Endothelial cell (in vitro differentiated cells): ENCODE data around the gene FXYD2. TPM values are rescaled to one million over a fixed set of nuclear protein-coding genes. Genes with fewer than 3 reads are reported as not detected.

Experiments used
- DNase-seq: peaks from one replicate; pipeline ENCODE4 v3.0.0; 2021; ENCODE audit warnings: low spot score
- H3K27ac Mint-ChIP-seq: one replicate; pipeline ENCODE4 v1.8.0; 2021; ENCODE audit warnings: mixed read lengths, inconsistent platforms; ENCODE audit not compliant: unreplicated experiment
- H3K27me3 Mint-ChIP-seq: one replicate; pipeline ENCODE4 v1.8.0; 2021; ENCODE audit warnings: mild to moderate bottlenecking, moderate library complexity, mixed read lengths, inconsistent platforms; ENCODE audit not compliant: unreplicated experiment
- H3K36me3 Mint-ChIP-seq: one replicate; pipeline ENCODE4 v1.8.0; 2021; ENCODE audit warnings: mild to moderate bottlenecking, low read depth, mixed read lengths, inconsistent platforms; ENCODE audit not compliant: unreplicated experiment
- H3K4me1 Mint-ChIP-seq: one replicate; pipeline ENCODE4 v1.8.0; 2021; ENCODE audit warnings: mild to moderate bottlenecking, mixed read lengths, inconsistent platforms; ENCODE audit not compliant: unreplicated experiment
- H3K4me3 Mint-ChIP-seq: one replicate; pipeline ENCODE4 v1.8.0; 2021; ENCODE audit warnings: mild to moderate bottlenecking, mixed read lengths, inconsistent platforms; ENCODE audit not compliant: unreplicated experiment
- H3K9me3 Mint-ChIP-seq: one replicate; pipeline ENCODE4 v1.8.0; 2021; ENCODE audit warnings: mixed read lengths, inconsistent platforms; ENCODE audit not compliant: unreplicated experiment
- CTCF ChIP-seq: fragments of 200-600 bp; sonication (generic); IDR thresholded peaks from one replicate; pipeline ENCODE4 v1.5.0; 2021; ENCODE audit warnings: antibody characterized with exemption; ENCODE audit not compliant: unreplicated experiment
- total RNA-seq: library from RNA; stranded (reverse); fragmentation: NEBNext Ultra II Directional; extraction: Animal tissue kit (Norgen Biotek cat#: 25700); gene quantifications from one replicate; pipeline ENCODE4 v1.2.1, GENCODE V29; 2021; ENCODE audit not compliant: unreplicated experiment

The FXYD2 gene
- total RNA-seq, 1 donor from 2014 or later = not detected

GRCh38 chr11:117871784-117872183 lies 47.2 kb upstream of the FXYD2 start:
- no peak for DNase-seq
- H3K4me1 Mint-ChIP-seq = peaks cover 21% of the 10 kb centered on the region
- H3K36me3 Mint-ChIP-seq = no peaks in the 10 kb centered on the region
- no peak overlapping the region for H3K4me3 Mint-ChIP-seq
- TF ChIP-seq CTCF = no peak
- peaks cover 13% of the 10 kb centered on the region for H3K27me3 Mint-ChIP-seq
- H3K9me3 Mint-ChIP-seq = no peaks in the 10 kb centered on the region
- H3K27ac Mint-ChIP-seq = no peak overlapping the region

- DNase-seq = no peak
- H3K27me3 Mint-ChIP-seq = peaks cover 10% of the 10 kb centered on the region
- H3K4me3 Mint-ChIP-seq = no peak overlapping the region
- no peaks in the 10 kb centered on the region for H3K36me3 Mint-ChIP-seq
- TF ChIP-seq CTCF = no peak
- no peaks in the 10 kb centered on the region for H3K9me3 Mint-ChIP-seq
- H3K4me1 Mint-ChIP-seq = peaks cover 18% of the 10 kb centered on the region
- no peak overlapping the region for H3K27ac Mint-ChIP-seq
These were observed 46.6 kb upstream of the FXYD2 start for GRCh38 chr11:117871160-117871559.

GRCh38 chr11:117870103-117870952 lies 45.8 kb upstream of the FXYD2 start:
- Mint-ChIP-seq H3K4me3 (no peak overlapping the region), H3K9me3 (no peaks in the 10 kb centered on the region), H3K4me1 (peaks cover 12% of the 10 kb centered on the region), H3K36me3 (no peaks in the 10 kb centered on the region), H3K27me3 (peaks cover 8% of the 10 kb centered on the region), H3K27ac (no peak overlapping the region)
- DNase-seq = no peak
- no peak for TF ChIP-seq CTCF

- Mint-ChIP-seq H3K9me3 (no peaks in the 10 kb centered on the region), H3K4me1 (peaks cover 7% of the 10 kb centered on the region), H3K27ac (no peak overlapping the region), H3K4me3 (no peak overlapping the region), H3K27me3 (peaks cover 5% of the 10 kb centered on the region), H3K36me3 (no peaks in the 10 kb centered on the region)
- DNase-seq = no peak
- TF ChIP-seq CTCF = no peak
These were observed 45.1 kb upstream of the FXYD2 start for GRCh38 chr11:117869604-117870003.

- Mint-ChIP-seq H3K36me3 (no peaks in the 10 kb centered on the region), H3K27me3 (peaks cover 5% of the 10 kb centered on the region), H3K9me3 (no peaks in the 10 kb centered on the region), H3K4me3 (no peak overlapping the region), H3K4me1 (peaks cover 1% of the 10 kb centered on the region), H3K27ac (no peak overlapping the region)
- no peak for TF ChIP-seq CTCF
- DNase-seq = no peak
These were observed 44.4 kb upstream of the FXYD2 start for GRCh38 chr11:117868815-117869561.
